HepG2 (cell line): ENCODE results near the gene TTLL4. TPM values are rescaled to one million over a fixed set of nuclear protein-coding genes. Genes with fewer than 3 reads are reported as not detected.
A peak's percentile ranks its signal among the peaks of the same experiment; 100 is the strongest.

Experiments
- ATAC-seq: fragments of 200-7000 bp; cut with Tn5 transposase; 3 replicates; pipeline ENCODE4 v1.9.1; 2020; ENCODE audit warnings: mild to moderate bottlenecking, moderate library complexity
- BruUV-seq: library from RNA; stranded (reverse); fragments of 400-500 nt; replicated peaks from 2 replicates; lab custom pipeline; 2021; lab: Mats Ljungman, UMichigan
- CTCF ChIA-PET: fragments of 300-600 bp; formaldehyde crosslinking; extraction: SDS; loops from one replicate; lab custom pipeline; 2021; ENCODE audit warnings: low total read pairs, inconsistent platforms, low intra/inter-chr PET ratio; lab: Yijun Ruan, JAX
- POLR2A ChIA-PET: fragments of 350-600 bp; sonication (Branson Sonifier 250); formaldehyde crosslinking; loops from one replicate; lab custom pipeline; 2020; ENCODE audit warnings: antibody characterized with exemption, inconsistent platforms; lab: Yijun Ruan, JAX
- DNase-seq: peaks from one replicate; pipeline ENCODE4 v3.0.0-alpha.2; 2015; ENCODE audit warnings: low spot score
- FAIRE-seq: peaks from 3 replicates; lab custom pipeline; 2011; peaks lifted over from hg19 to GRCh38; lab: Jason Lieb, UNC
- H2AFZ ChIP-seq: one replicate; pipeline ENCODE4 v1.6.1; 2011; ENCODE audit warnings: low read length, inconsistent platforms
- H3K27ac ChIP-seq: fragments of 300-600 bp; 3 replicates; pipeline ENCODE4 v1.8.0; 2011; ENCODE audit warnings: mixed run types, mild to moderate bottlenecking, mixed read lengths, low read length, inconsistent platforms; ENCODE audit not compliant: insufficient read depth; ENCODE audit errors: extremely low read length
- H3K27me3 ChIP-seq, 2 experiments: fragments of 200-600 bp in 1 of 2; 2 replicates in 1 of 2; 3 replicates in 1 of 2; pipeline versions ENCODE4 v1.6.0 to v1.8.0; 2011; ENCODE audit warnings: low read length in 2 of 2, mild to moderate bottlenecking in 2 of 2, moderate library complexity in 2 of 2, inconsistent platforms in 1 of 2; ENCODE audit not compliant: insufficient read depth in 2 of 2, control insufficient read depth in 1 of 2
- H3K36me3 ChIP-seq, 2 experiments: fragments of 200-600 bp in 1 of 2; replicated peaks in 1 of 2; 2 replicates in 1 of 2; 3 replicates in 1 of 2; pipeline versions ENCODE4 v1.5.1 to v1.8.0; 2011; ENCODE audit warnings: low read length in 2 of 2, inconsistent platforms in 1 of 2; ENCODE audit not compliant: insufficient read depth in 2 of 2, control insufficient read depth in 1 of 2
- H3K4me1 ChIP-seq: 2 replicates; pipeline ENCODE4 v1.5.1; 2012; ENCODE audit warnings: low read length, inconsistent platforms; ENCODE audit not compliant: insufficient read depth
- H3K4me2 ChIP-seq: 2 replicates; pipeline ENCODE4 v1.6.0; 2011; ENCODE audit warnings: low read depth, low read length, inconsistent platforms
- H3K4me3 ChIP-seq, 3 experiments: fragments of 200-600 bp in 1 of 3; sonication (generic), shearing (Covaris generic) in 1 of 3; replicated peaks in 1 of 3; 2 replicates each; pipeline ENCODE4 v1.5.1; 2011 to 2016; ENCODE audit warnings: low read length in 3 of 3, inconsistent platforms in 2 of 3, low read depth in 2 of 3, mild to moderate bottlenecking in 2 of 3, control low read depth in 1 of 3, mixed read lengths in 1 of 3; ENCODE audit not compliant: insufficient read depth in 1 of 3
- H3K79me2 ChIP-seq: one replicate; pipeline ENCODE4 v1.6.1; 2011; ENCODE audit warnings: low read length, inconsistent platforms; ENCODE audit not compliant: insufficient read depth
- H3K9ac ChIP-seq: 2 replicates; pipeline ENCODE4 v1.6.0; 2011; ENCODE audit warnings: mild to moderate bottlenecking, low read depth, low read length, inconsistent platforms; ENCODE audit not compliant: insufficient read depth
- H3K9me3 ChIP-seq: 2 replicates; pipeline ENCODE4 v1.5.1; 2012; ENCODE audit warnings: mild to moderate bottlenecking, low read length
- H4K20me1 ChIP-seq: 2 replicates; pipeline ENCODE4 v1.6.0; 2011; ENCODE audit warnings: inconsistent platforms, mild to moderate bottlenecking, low read length, moderate library complexity; ENCODE audit not compliant: insufficient read depth
- AFF4 ChIP-seq: sonication (generic); formaldehyde crosslinking; IDR thresholded peaks from 2 replicates; pipeline ENCODE4 v1.4.0; 2020; ENCODE audit warnings: missing genetic modification reagents
- ATAD3A ChIP-seq: sonication (generic); formaldehyde crosslinking; IDR thresholded peaks from 2 replicates; pipeline ENCODE4 v1.4.0; 2020; ENCODE audit warnings: missing genetic modification reagents
- ATF2 ChIP-seq: sonication (generic); formaldehyde crosslinking; IDR thresholded peaks from 2 replicates; pipeline ENCODE4 v1.4.0; 2020; ENCODE audit warnings: missing genetic modification reagents
- BCL6 ChIP-seq: IDR thresholded peaks from 2 replicates; pipeline ENCODE4 v1.6.1; 2016; ENCODE audit warnings: missing genetic modification reagents, missing compliant biosample characterization
- ETV5 ChIP-seq: IDR thresholded peaks from 2 replicates; pipeline ENCODE4 v1.6.1; 2018; ENCODE audit warnings: missing biosample characterization, missing genetic modification reagents, inconsistent platforms, borderline replicate concordance
- FOSL2 ChIP-seq: sonication (generic); formaldehyde crosslinking; IDR thresholded peaks from 2 replicates; pipeline ENCODE4 v1.4.0; 2020; ENCODE audit warnings: missing genetic modification reagents
- GFI1 ChIP-seq: sonication (generic); formaldehyde crosslinking; IDR thresholded peaks from 2 replicates; pipeline ENCODE4 v1.5.0; 2020; ENCODE audit warnings: missing genetic modification reagents, mild to moderate bottlenecking, borderline replicate concordance
- HIVEP1 ChIP-seq: sonication (generic); formaldehyde crosslinking; IDR thresholded peaks from 2 replicates; pipeline ENCODE4 v1.4.0; 2020; ENCODE audit warnings: mild to moderate bottlenecking, missing genetic modification reagents
- HNRNPL ChIP-seq: fragments of 200-400 bp; formaldehyde crosslinking; IDR thresholded peaks from 2 replicates; pipeline ENCODE4 v1.6.1; 2017; ENCODE audit warnings: mild to moderate bottlenecking, low read depth, low read length
- MIXL1 ChIP-seq: IDR thresholded peaks from 2 replicates; pipeline ENCODE4 v1.6.1; 2016
- POLR2AphosphoS5 ChIP-seq: IDR thresholded peaks from 2 replicates; pipeline ENCODE4 v1.6.1; 2012; ENCODE audit warnings: low read depth, low read length
- RARA ChIP-seq: IDR thresholded peaks from 2 replicates; pipeline ENCODE4 v1.6.1; 2016; ENCODE audit warnings: missing genetic modification reagents, missing compliant biosample characterization
- ZBTB20 ChIP-seq: sonication (generic); formaldehyde crosslinking; IDR thresholded peaks from 2 replicates; pipeline ENCODE4 v1.8.1; 2023; ENCODE audit warnings: missing genetic modification reagents, low read depth, mild to moderate bottlenecking, borderline replicate concordance
- ZBTB43 ChIP-seq: sonication (generic); formaldehyde crosslinking; conservative IDR thresholded peaks from 2 replicates; pipeline ENCODE4 v1.4.0; 2020; ENCODE audit warnings: missing genetic modification reagents
- ZNF44 ChIP-seq: sonication (generic); formaldehyde crosslinking; IDR thresholded peaks from 2 replicates; pipeline ENCODE4 v1.5.1; 2020; ENCODE audit warnings: mild to moderate bottlenecking, missing genetic modification reagents
- ZNF878 ChIP-seq: sonication (generic); formaldehyde crosslinking; IDR thresholded peaks from 2 replicates; pipeline ENCODE4 v1.8.1; 2023; ENCODE audit warnings: mild to moderate bottlenecking, missing genetic modification reagents, moderate library complexity
- WGBS: methylation state at CpG from one replicate; pipeline ENCODE4 v1.1.6; 2017; ENCODE audit warnings: low lambda C conversion rate; 5-methylcytosine and 5-hydroxymethylcytosine counted together
- in situ Hi-C: cut with HindIII; loops from 2 replicates; pipeline ENCODE4 v1.10.0; 2017; ENCODE audit warnings: low pct_unique_long_range_greater_than_20kb; ENCODE audit not compliant: extremely low pct_ligation_motif_present
- intact Hi-C: fragments of 100-400 bp; cut with micrococcal nuclease; formaldehyde crosslinking; loops from one replicate; pipeline ENCODE4 v1.10.0; 2022; ENCODE audit not compliant: unreplicated experiment
- polyA plus RNA-seq, 8 experiments: library from polyadenylated mRNA; depleted of rRNA in 3 of 8; stranded (reverse) in 7 of 8; unstranded in 1 of 8; fragments of >200 nt; fragmentation: Illumina TruSeq in 4 of 8; extraction: Trizol in 4 of 8; gene quantifications; 2 replicates each; pipeline versions ENCODE4 v1.2.1 to v1.2.3, GENCODE V29; 2011 to 2016; ENCODE audit warnings: low read depth in 4 of 8, missing spikeins in 1 of 8, mixed read lengths in 1 of 8; ENCODE audit not compliant: insufficient read depth in 1 of 8
- total RNA-seq, 5 experiments: library from RNA; depleted of rRNA; stranded (reverse); fragments of >200 nt; fragmentation: Illumina TruSeq; extraction: Trizol; gene quantifications; 2 replicates each; pipeline ENCODE4 v1.2.3, GENCODE V29; 2016; ENCODE audit warnings: low read depth in 1 of 5

The TTLL4 gene
- total and polyA plus RNA-seq, 2 of the 13 experiments (the other 11 are each of a cell fraction or from before 2014, with no cell fraction given): 77.5 to 84.6 TPM

GRCh38 chr2:218733171-218734021 lies 22.8 kb downstream of the TTLL4 start:
- Histone ChIP-seq H4K20me1 (no peaks in the 10 kb centered on the region), H3K4me1 (peaks cover 47% of the 10 kb centered on the region), H3K9me3 (no peaks in the 10 kb centered on the region), H3K4me3 (peak overlapping the region in 1 of 3 experiments; percentile 0; a peak in 1 of 6 replicates), H3K36me3 (peaks cover 20 to 42% of the 10 kb centered on the region in 2 experiments), H3K9ac (no peak overlapping the region; the same call in 1 of the 2 replicates), H3K4me2 (peak overlapping the region; percentile 14), H3K27ac (peak overlapping the region; percentile 76), H3K27me3 (no peaks in the 10 kb centered on the region), H3K79me2 (peaks cover 60% of the 10 kb centered on the region), H2AFZ (no peak overlapping the region)
- peak; percentile 35 for ATAC-seq
- 85% methylated on average over 6 of the region's 6 CpGs for WGBS
- ChIA-PET CTCF (interaction anchor here (1.9 kb wide), 1 partner anchor 115 kb away, joined by 4 read pairs; no protein-coding TSS in a partner anchor), POLR2A (interaction anchor here (1.3 to 5.8 kb wide), 5 partner anchors 13 to 62 kb away, joined by 3 to 105 read pairs (median 90); partner anchors contain the start of genes CYP27A1, RNF25 and STK36)
- peak; percentile 68 for FAIRE-seq
- intact Hi-C loops: loop anchor here (5.0 kb wide), 1 partner anchor 74 kb away; no protein-coding TSS in a partner anchor
- in situ Hi-C loops: loop anchor here (25.0 kb wide), 1 partner anchor 104 kb away; the partner anchor contains the start of gene PRKAG3
- peak; percentile 84 for DNase-seq
- no TSS peak for BruUV-seq
- peak; percentile 52; the same call in 1 of the 2 replicates for TF ChIP-seq ZNF878 (CRISPR knock-in tag)
- TF ChIP-seq ATAD3A (CRISPR knock-in tag): no peak
- peak; percentile 63; the same call in 1 of the 2 replicates for TF ChIP-seq MIXL1 (CRISPR knock-in tag)
- TF ChIP-seq ZBTB43 (CRISPR knock-in tag): peak; percentile 95
- TF ChIP-seq ETV5: peak; percentile 95
- no peak for TF ChIP-seq POLR2AphosphoS5
- peak; percentile 68; the same call in 1 of the 2 replicates for TF ChIP-seq ATF2
- TF ChIP-seq FOSL2 (CRISPR knock-in tag): peak; percentile 93
- 0 out of 2 replicates have a peak, but pooled peaks have one; percentile 19 for TF ChIP-seq GFI1 (CRISPR knock-in tag)
- peak; percentile 93 for TF ChIP-seq RARA (CRISPR knock-in tag)
- TF ChIP-seq BCL6 (CRISPR knock-in tag): peak; percentile 89
- TF ChIP-seq ZNF44: peak; percentile 41; the same call in 1 of the 2 replicates
- 0 out of 2 replicates have a peak, but pooled peaks have one; percentile 13 for TF ChIP-seq AFF4 (CRISPR knock-in tag)
- no peak for TF ChIP-seq HIVEP1 (CRISPR knock-in tag)
- TF ChIP-seq ZBTB20 (CRISPR knock-in tag): peak; percentile 82; the same call in 1 of the 2 replicates
- no peak for TF ChIP-seq HNRNPL
